GM23338 (cell line): Measurements from ENCODE around the gene MITF.

ENCODE experiments used
- CREB1 ChIP-seq: fragments of 250-450 bp; sonication (Bioruptor Pico); IDR thresholded peaks from 2 replicates; pipeline ENCODE4 v1.5.0; 2020; ENCODE audit warnings: low read depth, mild to moderate bottlenecking, moderate library complexity
- EZH2 ChIP-seq: fragments of 200-600 bp; sonication (generic); IDR thresholded peaks from one replicate; pipeline ENCODE4 v1.8.0; 2017; ENCODE audit warnings: antibody characterized with exemption, mild to moderate bottlenecking, low read depth; ENCODE audit not compliant: unreplicated experiment
- JUNB ChIP-seq: IDR thresholded peaks from one replicate; pipeline ENCODE4 v1.6.1; 2016; ENCODE audit warnings: antibody characterized with exemption; ENCODE audit not compliant: unreplicated experiment
- POLR2AphosphoS5 ChIP-seq: IDR thresholded peaks from 2 replicates; pipeline ENCODE4 v1.6.1; 2016; ENCODE audit warnings: antibody characterized with exemption, low read depth
- TF ChIP-seq, protein P1 (sequence below), 2 experiments: fragments of 200-600 bp in 1 of 2; sonication (generic) in 1 of 2; conservative IDR thresholded peaks; 2 replicates each; pipeline versions ENCODE4 v1.5.1 to v1.6.1; 2016 to 2017; ENCODE audit warnings: antibody characterized with exemption in 2 of 2, low read depth in 2 of 2, mild to moderate bottlenecking in 2 of 2, moderate library complexity in 1 of 2

DNA sequence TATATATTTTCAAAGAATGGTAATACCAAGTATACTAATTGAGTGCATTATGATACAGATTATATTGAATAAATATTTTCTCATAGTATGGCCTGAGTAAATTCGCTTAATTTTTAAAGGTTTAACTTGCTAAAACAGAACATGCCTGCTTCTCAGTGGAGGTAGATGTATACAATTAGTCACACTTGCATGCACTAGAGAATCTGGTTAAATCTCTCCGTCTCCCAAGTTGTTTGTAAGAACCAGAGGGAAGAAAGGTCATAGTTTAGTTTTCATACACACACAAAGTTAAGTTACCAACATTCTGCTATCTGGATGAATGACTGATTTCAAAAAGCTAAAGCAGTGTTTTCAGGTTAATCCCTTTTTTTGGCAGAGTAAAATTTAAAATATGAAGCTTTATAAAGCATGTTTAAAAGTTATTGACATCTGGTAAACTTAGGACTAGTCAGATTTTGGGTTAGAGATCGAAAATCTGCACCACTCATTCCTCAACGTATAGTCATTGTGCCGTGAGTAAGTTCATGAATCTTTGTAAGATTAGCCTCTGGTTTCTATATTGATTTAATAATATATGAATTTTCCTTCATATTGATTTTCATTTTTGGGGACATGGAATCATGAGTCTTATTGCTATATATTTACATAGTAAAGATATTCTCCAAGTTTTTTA, 142.6 kb downstream of the MITF start:
- TF ChIP-seq, protein P1, sequence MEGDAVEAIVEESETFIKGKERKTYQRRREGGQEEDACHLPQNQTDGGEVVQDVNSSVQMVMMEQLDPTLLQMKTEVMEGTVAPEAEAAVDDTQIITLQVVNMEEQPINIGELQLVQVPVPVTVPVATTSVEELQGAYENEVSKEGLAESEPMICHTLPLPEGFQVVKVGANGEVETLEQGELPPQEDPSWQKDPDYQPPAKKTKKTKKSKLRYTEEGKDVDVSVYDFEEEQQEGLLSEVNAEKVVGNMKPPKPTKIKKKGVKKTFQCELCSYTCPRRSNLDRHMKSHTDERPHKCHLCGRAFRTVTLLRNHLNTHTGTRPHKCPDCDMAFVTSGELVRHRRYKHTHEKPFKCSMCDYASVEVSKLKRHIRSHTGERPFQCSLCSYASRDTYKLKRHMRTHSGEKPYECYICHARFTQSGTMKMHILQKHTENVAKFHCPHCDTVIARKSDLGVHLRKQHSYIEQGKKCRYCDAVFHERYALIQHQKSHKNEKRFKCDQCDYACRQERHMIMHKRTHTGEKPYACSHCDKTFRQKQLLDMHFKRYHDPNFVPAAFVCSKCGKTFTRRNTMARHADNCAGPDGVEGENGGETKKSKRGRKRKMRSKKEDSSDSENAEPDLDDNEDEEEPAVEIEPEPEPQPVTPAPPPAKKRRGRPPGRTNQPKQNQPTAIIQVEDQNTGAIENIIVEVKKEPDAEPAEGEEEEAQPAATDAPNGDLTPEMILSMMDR (conservative IDR thresholded peaks at IDR 0.05; ENCODE audit: low read depth in 2 of 2) = no peak
- no peak for TF ChIP-seq CREB1 (CRISPR knock-in tag)
- no peak for TF ChIP-seq EZH2
- no peak for TF ChIP-seq JUNB
- TF ChIP-seq POLR2AphosphoS5 = no peak
